GDM1 (cell line): Measurements from ENCODE around the gene GRIPAP1.

Experiments
- DNase-seq: peaks from one replicate; lab custom pipeline; 2025; lab: John Stamatoyannopoulos, UW

The GRIPAP1 gene

DNA sequence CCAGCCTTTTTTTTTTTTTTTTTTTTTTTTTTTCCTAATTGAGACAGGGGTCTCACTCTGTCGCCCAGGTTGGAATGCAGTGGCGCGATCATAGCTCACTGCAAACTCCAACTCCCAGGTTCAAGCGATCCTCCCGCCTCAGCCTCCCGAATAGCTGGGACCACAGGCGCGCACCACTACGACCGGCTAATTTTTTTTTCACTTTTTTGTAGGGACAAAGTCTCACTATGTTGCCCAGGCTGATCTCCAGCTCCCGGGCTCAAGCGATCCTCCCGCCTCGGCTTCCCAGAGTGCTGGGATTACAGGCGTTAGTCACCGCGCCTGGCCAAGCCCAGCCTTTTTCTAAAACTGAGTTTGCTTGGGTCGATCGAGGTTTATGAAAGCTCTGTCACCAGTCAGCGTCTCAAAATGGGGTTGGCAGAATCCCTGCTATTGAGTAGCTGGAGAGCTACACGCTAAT is 43.4 kb downstream of the GRIPAP1 start:
- DNase-seq: no peak

DNA sequence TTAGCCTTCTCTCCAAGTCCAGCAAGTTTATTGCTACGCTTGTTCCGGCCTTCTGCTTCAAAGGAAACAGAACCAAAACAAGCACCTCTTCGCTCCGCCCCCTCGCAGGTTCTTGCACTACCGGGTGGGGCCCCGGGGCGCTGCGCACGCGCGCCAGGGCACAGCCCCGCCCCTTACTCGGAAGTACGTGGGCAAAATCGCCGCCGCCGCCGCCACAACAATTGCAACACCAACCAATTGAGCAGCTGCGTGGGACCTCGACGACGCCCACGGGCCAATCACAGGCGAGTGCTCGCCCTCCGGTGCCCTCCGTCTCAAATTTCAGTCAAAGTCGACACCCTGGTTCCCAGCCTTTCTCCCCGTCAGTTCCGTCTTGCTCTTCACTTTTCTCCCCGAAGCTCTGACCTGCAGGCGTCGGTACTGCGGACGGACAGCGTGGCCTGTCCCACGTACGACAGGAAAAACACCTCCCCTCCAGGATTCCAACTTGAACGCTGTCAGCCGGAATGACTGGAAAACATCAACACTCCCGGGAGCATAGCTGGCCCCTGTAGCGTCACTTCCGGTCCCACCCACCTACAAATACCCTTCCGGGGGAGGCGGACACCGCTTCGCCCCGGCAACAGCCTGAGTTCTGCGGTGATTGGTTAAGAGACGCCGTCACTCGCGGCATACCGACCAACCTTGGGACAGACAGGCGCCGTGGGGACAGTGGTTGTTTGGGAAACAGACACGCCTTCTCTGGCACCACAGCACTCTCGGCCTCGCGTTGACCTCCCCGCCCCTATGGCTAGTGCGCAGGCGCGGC is 44.0 kb downstream of the GRIPAP1 start:
- DNase-seq: peak; percentile 92

DNA sequence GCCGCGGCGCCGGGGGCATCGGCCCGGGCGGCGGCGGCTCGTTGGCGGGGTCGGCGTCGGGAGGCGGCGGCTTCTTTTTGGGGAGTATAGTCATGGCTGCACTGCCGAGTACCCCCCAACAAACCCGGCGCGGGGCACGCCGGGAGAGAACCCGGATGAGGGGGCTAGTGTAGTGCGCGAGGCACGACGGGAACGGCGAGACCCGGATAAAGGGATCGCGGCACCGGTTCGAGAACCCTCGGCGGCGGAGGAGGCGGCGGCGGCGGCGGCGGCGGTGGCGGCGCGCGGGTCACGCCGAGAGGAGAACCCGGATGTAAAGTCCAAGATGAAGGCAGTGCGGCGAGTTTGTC is 44.6 kb downstream of the GRIPAP1 start, which contains the start of gene OTUD5:
TSS of gene OTUD5 (minus strand) at position 131 of the 350 bp plus-strand sequence. CDS start at position 94, 37 bp downstream.
- DNase-seq: no peak

DNA sequence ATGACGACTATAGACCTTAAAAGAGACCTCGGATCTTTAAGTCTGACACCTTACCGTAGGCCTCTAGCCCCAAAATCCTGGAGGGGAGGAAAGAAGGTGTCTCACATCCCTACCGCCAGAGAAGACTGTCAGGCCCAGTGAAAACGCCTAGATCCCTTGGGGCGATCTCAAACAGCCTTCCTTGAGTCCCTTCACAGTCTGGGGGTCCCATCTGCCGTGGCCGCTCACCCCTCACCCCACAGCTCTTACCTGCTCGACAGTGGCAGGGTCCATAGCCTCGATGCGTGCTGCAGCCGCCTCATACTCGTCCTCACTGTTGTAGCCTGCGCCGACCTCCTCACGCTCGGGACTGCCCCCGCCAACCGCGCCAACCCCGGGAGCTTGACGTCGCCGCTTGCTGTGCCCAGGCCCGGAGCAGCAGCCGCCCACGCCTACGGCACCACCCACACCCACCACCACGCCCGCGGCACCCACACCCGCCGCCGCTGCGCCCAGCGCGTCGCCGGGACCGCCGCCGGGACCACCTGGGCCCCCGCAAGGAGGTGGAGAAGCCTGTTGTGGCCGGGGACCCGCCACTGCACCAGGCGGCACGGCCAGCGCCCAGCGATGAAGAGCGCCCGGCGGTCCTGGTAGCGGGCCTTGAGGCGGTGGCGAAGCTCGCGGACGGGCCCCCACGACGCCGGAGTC is 45.2 kb downstream of the GRIPAP1 start:
- no peak for DNase-seq

DNA sequence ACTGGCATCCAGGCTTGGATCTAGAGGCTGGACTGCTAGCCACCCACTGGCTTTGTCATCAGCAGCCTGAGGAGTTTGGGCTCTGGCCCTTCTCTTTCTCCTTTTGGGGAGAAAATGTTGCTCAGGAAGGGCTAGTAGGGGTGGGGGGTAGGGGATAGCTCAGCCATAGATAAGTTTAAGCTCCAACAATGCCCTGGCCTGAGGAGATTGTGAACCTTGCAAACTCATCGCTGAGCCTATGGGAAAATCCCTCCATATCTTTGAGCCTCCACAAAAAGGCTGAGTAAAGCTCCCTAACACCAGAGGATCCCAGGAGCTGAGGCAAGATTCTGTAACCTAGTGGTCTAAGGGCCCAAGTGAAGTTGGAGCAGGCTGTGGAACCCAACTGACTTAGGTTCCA is 53.5 kb downstream of the GRIPAP1 start:
- no peak for DNase-seq

DNA sequence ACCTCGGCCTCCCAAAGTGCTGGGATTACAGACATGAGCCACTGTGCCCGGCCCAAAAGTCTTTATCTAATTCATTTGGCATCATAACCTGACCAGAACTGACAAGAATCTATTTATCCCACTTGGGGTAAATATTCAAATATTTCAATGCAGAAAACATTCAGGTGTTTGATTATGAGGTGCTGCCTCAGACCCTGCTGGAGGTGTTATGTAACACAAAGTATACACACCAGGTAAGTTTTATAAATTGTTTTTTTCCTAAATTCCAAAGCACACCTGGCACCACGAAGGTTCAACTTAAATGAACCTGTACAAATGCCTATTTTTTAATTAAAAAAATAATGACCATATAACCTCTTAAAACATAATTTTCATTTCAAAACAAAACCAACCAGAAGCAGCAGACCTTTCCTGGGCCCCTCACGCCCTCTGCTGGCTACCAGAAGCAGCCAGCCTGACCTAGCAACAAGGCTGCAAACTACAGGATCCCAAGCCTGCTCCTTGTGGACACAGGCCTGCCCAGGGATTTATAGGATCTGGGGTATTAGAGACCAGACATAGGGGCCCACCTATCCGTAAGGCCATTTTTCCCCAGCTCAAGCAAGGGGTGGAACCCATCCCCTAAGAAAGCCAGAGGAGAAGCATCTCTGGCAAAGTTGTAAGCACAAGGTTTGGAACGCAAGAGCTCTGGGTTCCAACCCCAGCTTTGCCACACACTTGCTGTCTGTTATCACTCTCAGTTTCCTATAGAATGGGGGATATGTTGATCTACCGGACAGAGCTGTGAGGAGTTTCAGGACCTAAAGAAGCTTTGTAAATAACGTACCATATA is 56.3 kb downstream of the GRIPAP1 start:
- no peak for DNase-seq

DNA sequence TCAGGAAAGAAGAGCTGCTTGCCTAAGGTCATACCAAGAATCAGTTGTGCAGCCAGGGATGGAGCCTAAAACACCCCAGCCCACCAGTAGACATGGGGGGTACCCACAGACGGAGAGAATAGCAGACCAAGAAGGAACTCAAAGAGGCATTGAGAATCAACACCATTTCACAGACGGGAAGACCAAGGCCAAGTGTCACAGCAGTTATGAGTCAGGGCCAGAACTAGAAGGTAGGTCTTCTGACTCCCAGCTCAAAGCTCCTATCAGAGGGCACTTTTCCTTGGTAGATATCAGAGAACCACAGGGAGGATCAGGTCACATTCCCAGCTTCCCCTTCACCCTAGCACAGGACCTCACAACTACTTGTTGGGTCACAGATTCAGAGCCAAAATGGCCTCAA is 59.2 kb downstream of the GRIPAP1 start:
- DNase-seq: no peak

DNA sequence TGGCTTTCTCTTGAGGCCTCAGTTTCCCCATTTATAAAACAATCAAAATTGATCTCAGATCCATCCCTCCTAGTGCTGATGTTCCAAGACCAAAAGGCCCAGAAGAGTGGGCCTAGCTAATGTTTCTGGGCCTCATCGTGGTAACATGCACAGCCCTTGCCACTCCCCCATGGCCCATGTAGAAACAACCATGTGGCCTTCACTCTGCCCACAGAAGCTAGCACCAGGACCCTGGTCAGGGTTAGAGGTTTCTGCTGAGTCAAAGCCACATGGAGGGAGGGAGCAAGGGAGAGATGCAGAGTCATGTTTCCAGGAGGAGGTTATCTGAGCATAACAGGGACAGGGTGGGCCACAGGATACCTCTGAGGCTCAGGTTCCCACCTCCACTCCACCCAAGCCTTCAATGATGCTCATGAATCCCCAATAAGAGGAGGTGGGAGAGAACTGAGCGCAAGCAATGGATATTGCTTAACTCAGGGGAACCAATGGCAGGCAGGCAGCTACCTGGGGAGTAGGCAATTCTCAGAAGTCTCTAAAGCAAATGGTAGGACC is 61.6 kb downstream of the GRIPAP1 start:
- no peak for DNase-seq

DNA sequence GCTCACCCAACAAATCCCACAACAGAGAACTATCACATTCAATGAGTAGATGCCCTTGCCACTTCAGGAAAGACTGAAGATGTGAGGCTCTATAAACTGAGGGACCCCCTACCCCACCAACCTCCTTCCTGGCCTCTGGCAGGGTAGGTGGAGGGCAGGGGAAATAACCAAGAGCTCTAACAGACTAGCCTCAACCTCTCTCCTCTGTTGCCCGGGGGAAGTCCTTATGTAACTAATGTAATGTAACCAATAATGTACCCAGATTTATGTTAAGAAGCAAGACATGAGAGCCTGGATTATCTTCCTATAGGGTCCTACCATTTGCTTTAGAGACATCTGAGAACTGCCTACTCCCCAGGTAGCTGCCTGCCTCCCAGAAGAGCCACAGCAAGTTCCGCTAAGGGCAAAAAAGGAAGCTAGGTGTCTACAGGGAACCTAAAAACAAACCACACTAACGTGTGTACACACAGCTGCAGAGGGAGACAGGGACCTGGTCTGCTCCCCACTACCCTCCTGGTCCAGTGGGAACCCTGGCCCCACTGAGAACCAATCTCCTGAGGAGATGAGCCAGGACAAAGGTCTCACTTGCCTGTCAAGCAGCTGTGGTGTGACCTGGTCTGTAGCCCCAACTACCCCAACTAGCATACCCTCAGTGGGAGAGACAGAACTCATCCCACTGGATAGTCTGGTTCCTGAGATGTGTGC is 62.4 kb downstream of the GRIPAP1 start:
- no peak for DNase-seq

DNA sequence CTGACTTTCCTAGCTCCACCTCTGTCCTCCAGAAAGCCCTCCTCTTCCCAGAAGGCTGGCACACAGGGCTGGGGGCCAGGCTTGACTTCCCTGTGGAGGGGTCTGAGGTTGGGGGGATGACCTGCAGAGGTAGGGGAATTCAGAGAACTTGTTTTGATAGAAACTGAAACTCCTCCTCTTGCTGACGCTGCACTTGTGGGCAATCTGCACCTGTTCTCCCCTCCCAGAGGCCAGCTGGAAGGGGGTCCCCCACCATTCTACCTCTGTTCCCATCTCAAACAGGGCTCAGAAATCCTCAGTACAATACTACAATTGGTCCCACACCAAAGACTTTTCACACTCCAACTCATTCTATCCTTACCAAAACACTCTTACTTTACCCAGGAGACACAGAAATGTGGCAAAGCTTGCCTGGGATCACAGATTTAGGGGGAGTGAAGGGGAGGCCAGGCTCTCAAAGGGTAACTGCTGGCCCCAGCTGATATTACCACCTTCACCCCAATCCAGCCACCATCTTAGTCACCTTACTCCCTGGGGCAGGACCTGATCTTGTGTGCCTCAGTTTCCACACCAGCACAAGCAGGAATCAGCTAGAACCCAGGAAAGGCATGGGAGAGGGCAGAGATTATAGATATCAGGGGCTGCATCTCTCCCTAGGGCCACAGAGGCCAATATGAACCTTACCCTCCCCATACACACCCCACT is 63.2 kb downstream of the GRIPAP1 start:
- no peak for DNase-seq

DNA sequence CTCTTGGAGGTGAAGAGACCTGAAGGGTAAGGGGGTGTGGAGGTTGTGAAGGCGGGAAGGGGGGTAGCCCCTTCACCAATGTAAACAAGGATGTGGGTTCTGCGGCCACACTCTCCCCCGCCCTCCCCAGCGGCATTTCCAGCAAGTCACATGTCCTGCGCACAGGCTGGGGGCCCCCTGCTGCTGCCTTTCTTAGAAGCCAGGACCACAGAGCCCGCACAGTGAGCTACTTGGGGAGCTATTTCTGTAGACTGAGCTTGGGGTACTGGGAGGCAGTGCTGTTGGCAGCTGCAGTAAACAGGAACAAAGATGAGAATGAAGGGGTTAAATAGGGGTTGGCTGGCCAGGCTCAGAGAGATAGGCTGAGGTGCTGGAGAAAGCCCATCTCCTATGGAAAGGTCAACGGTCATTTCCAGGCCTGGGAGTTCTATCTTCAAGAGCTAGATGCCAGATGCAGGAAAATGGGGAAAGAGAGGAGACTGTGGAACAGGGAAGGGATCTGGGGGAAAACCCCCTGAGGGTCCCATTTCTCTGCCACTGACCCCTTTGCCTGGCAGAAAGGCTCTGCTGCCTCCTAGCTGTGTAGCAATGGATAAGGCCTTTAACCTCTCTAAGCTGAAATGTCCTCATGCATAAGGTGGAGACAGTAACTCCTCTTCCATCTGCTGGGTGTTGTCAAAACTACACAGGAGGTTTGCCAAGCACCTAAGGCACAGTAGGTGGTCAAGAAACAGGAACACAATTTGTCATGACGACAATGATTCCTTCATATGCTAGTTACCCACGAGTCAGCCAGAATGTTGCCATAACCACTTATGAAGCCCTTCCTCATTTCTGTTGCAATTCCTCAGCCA is 64.8 kb downstream of the GRIPAP1 start:
- peak; percentile 62 for DNase-seq

DNA sequence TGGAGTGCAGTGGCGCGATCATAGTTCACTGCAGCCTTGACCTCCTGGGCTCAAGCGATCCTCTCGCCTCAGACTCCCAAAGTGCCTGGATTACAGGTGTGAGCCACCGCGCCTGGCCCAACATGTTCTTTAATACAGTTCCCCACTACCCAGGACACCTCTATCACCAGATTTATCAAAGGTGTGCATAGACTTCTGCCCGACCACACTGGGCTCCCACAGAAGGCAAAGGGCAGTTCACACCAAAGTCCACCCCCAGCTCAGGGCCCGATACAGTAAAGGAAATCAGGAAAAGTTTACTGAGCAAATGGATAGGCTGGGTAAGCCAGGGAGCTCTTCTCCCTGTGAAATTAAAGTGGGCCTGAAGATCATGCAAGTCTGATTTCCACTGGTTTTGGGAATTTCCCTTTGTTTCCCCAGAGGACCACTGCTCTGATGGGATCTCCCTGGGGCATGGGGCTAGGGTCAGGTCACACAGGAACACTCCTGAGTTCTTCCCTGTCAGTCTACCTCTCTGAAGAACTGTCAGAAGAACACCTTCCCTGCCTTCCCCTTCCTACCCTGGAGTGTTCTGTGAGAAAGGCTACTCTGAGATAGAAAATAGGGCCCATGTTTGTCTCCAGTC is 65.5 kb downstream of the GRIPAP1 start:
- no peak for DNase-seq

DNA sequence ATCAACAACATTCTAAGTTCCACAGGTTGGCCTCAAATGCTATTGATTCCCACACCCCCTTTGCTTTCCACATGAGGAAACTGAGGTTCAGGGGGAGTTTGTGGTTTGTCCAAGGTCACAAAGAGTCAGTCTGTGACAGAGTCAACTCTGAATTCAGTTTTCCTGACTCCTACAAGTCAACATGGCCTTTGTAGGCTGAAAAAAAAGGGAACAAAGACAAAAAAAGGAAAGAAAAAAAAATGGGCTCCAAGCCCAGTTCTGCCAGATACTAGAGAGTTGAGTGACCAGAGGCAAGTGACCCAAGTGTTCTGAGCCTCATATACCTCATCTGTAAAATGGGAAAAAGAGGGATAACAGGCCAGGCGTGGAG is 66.8 kb downstream of the GRIPAP1 start:
- DNase-seq: no peak

DNA sequence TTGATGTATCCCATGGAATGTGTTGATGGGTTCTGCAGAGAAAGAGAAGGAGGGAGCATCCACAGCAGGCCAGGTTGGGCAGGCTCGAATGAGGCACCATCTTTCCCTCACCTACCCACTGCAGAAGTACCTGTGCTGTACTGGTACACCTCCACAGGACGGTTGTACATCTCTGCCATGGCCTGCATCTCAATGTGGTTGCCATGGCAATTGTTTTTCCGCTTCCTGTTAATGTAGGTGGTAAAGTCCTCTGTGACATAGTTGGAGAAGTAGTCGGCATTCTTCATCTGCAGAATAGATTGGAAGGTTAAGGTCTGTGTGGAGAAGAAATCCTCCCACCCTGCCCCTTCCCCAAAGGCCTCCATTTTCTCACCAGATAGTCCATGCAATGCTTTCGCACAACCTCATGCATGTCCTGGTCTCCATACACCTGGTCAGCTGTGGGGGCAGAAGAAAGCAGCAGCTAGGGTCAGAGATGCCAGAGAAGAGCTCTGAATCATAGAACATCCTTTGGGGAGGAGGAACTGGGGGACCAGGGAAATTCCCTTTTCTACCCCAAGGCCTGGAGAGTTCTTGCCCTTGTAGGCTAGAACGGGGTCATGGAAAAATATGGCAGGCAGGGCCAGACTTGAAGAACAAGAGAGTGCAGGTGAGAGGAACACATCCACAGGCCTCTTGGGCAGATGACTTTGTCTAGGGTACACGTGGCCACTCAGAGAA is 67.3 kb downstream of the GRIPAP1 start:
- no peak for DNase-seq

DNA sequence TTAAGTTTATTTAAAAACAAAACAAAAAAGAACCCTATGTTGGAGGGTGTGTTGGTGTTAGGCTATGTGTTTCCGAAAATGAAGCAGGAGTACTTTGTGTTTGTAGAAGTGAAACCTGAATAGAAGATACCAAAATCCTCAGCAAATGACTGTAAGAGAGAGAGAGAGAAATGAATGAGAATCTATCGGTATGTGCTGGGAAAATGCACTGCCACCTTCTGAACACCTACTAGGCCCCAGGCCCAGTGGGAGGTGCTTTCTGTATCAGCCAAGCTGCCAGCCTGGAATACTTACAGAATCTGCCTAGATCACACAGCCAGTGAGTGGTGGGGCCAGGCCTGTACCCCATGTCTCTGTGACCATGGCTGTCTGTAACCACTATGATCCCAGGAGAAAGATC is 68.3 kb downstream of the GRIPAP1 start:
- no peak for DNase-seq

DNA sequence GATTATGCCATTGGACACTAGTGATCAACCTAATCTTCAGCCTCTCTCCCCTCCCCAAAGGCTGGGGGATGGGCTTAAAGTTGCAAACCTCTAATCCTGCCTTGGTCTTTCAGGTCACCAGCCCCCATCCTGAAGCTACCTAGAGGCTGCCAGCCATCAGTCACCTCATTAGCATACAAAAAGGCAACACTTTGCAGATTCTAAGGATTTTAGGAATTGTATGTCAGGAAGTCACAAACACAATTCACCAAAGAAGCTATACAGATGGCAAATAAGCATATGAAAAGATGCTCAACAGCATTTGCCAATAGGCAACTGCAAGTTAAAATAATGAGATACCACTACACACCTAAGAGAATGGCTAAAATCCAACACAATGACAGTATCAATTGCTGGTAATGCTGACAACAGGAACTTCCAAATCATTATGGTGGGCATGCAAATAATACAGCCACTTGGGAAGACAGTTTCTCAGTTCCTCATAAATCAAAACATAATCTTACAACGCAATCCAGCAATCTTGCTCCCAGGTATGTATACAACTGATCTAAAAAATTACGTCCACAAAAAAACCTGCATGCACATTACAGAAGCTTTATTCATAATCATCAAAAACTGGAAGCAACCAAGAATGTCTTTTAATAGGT is 74.2 kb downstream of the GRIPAP1 start:
- DNase-seq: no peak

DNA sequence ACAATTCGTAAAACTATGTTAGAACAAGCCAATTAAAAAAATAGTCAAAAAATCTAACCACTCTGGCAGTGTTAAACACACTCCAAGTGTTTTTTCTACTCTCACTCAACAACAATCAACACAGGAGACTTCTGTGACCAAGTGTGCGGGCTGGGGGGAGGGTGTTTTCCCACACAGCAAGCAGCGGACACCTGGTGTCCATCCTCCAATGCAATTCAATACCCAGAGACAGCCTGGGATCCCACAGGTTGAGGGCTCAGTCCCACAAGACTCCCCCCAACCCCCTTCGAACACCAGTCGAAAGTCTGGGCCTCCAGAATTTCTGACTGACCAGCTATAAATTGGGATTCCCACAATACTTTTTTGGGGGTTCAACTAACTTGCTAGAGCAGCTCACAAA is 74.9 kb downstream of the GRIPAP1 start:
- DNase-seq: no peak

DNA sequence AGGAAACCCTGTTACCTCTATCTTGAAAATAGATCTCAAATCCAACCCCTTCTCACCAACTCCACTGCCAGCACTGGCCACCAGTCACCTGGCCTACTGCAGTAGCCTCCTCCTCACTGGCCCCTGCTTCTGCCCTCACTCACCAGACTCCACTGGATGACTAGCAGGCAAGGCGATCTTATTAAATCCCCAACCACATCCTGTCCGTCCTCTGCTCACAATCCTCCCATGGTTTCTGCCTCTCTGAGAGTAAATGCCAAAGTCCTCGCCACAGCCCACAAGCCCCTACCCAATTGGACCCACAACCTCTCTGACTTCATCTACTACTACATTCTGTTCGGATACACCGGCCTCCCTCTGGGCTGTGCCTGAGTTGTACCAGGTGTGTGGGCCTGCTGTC is 77.8 kb downstream of the GRIPAP1 start:
- no peak for DNase-seq
